Activated CD8-positive, alpha-beta memory T cell treated with anti-CD3 and anti-CD28 coated beads for 36 hours (primary cell): ENCODE data around the gene CCDC81. TPM values are rescaled to one million over a fixed set of nuclear protein-coding genes. Genes with fewer than 3 reads are reported as not detected.
"Not testable (repeated sequence)": the region's sequence is repeated elsewhere in the genome, so short reads cannot be mapped to it uniquely, and the experiment has no call there.

Experiments used
- CTCF ChIA-PET: fragments of 350-600 bp; sonication (Branson Sonifier 250); formaldehyde crosslinking; loops from one replicate; lab custom pipeline; 2021; ENCODE audit warnings: antibody characterized with exemption; lab: Charles Lee
- POLR2A ChIA-PET: fragments of 350-600 bp; sonication (Branson Sonifier 250); formaldehyde crosslinking; loops from one replicate; lab custom pipeline; 2021; ENCODE audit warnings: antibody characterized with exemption; lab: Charles Lee
- total RNA-seq, 2 experiments: library from RNA; stranded (reverse); gene quantifications; one replicate each; pipeline ENCODE4 v1.2.3, GENCODE V29; 2021

Gene CCDC81
- total RNA-seq, 2 experiments from 2014 or later: 0.13 to 0.32 TPM

DNA sequence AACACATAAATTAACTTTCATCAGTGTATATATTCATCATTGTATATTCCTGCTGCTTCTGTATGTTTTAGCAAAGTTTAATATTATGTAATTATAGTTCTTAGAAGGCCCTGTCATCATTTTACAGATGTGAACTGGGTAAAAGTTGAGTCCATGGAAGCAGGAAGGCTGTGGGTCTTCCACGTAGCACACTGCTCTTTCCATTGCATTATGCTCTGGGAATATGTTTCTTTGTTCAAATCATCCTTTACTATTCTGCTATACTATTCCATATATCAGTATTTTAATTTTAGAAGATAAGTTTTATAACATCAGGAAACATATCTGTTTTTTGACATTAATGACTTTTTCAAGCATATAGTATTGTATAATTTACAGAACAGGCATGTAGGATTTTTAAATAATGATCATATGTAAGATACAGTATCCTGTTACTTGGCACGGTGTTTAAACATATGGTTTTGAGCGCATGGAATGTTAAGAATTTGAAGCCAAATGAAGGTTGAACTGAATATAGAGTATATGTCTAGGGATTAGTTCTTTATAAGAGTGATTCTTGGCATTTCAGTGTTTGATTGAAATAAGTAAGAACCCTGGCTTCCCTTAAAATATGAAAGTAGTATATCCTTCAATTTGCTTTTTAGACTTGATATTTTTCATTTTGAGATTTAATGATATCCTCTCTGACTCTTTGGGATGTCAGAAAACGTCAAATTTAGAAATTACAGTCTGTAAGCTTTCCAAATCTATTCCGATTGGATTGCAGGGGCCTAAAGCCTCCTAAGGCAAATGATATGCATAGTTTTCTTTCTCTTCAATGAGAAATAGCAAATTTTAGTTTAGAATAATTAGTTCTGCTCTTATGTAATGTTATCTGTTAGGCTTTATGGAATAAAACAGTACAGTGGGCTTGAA lies 8.6 kb downstream of the CCDC81 start:
- CTCF ChIA-PET: no interaction called here
- POLR2A ChIA-PET: no interaction called here

DNA sequence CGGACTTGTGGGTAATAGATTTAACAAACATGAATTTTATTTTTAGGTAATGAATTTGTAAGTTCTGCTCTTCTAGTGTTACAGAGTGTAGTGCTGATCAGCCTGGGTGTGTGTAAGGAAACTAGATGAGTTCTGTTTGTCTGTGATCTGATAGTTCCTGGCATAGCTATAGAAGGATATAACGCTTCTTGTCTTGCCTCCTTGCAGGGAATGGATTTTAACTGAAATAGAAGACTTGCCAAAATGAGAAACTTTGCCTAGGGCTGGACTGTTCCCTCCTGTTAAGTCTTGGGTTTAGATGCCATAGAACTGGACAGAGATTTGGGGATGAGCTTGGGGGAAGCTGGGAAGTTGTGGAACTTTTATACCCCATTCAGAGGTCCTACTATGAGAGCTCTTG lies 11.6 kb downstream of the CCDC81 start:
- ChIA-PET POLR2A (no interaction called here), CTCF (no interaction called here)

DNA sequence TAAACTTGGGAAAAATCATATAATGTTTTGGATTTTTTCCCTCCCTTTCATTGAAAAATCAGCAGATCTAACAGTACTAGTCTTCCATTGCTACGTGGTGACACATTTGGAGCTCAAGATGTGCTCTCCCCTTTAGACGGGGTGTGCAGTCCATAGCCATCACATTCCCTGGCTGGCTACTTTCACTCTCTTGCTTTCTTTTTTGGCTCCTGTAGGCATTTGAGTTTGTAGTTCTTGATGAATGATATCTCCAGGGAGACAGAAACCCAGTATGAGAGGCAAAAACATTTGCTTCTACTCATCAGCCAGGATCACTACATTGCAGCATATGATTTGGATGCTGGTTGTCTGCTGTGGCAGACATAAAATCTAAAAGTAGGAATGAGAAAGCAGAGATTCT lies 12.1 kb downstream of the CCDC81 start:
- CTCF ChIA-PET: no interaction called here

DNA sequence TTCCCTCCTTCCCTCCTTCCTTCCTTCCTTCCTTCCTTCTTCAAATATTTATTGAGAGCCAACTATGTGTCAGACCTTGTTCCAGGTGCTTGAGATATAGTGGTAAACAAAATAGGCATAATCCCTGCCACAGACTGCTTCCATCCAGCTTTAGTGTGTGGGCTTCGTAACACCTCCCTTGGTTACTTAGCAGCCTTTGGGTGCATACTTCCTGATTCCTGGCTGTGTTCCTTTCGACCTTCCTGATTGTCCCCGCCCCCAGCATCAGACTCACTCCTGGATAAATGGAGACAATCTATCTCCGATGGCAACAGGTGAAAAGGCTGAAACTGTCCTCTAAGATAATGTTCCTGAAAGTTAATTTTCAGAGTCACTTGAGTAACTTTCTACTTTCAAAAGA lies 13.5 kb downstream of the CCDC81 start:
- POLR2A ChIA-PET: no interaction called here
- CTCF ChIA-PET: no interaction called here

More for the DNA sequence above, 12.1 kb downstream of the CCDC81 start:
- POLR2A ChIA-PET: no interaction called here

DNA sequence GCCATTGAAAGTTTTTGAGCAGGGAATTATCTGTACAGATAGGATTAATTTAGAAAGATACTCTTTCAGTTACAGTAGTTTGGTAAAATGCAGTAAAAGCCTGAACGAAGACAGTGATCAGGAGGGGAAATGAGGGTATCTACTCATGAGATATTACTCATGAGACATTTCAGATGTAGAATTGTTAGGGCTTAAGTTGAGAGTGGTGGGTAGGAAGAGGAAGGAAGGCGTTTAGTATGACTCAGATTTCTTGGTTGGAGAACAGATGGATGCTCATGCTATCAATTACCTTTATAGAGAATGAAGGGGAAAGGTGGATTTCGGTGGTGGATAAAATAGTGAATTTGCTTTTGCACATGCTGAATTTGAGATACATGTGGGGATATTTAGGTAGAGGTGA lies 15.8 kb downstream of the CCDC81 start:
- POLR2A ChIA-PET: no interaction called here
- CTCF ChIA-PET: no interaction called here

DNA sequence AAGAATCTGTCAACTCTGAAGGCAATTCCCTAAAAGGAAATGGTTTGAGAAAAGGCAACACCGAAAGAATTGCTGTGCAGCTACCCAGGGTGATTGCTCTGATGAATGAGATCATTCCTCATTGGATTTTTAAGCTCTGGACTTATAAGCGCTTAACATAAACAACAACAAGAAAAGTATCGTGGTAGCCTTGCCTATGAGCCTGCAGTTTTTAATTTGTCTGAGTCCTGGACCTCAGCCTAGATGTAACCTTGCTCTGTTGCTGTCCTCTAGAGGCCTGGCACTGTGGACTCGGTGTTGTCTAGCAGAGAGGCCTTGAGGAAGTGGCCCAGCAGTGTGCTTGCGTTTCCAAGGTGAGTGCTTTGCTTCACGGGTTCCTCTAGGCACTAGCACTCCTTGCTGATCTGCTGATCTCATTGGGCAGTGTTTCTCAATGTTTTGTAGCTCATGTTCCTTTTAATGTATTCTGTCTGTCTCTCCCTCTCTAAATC lies 20.4 kb downstream of the CCDC81 start:
- ChIA-PET CTCF (no interaction called here), POLR2A (no interaction called here)

DNA sequence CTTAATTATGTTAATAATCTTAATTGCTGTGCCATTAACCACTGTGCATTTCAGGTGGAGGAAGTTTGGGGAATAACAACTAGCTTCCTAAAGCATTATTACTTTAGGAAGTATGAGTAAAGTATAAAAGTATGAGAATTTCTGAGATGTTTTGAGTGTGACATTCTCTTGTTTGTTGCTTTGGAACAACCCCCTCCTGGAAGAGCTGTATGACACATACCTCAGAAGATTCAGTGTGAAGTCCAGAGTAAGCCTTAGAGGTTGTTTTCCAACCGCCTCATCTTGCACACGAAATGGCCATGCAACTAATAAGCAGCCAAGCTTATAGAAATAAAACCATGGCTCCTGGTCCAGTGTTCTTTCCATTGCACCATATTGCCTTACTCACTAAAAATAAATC lies 21.7 kb downstream of the CCDC81 start:
- POLR2A ChIA-PET: no interaction called here
- CTCF ChIA-PET: no interaction called here

DNA sequence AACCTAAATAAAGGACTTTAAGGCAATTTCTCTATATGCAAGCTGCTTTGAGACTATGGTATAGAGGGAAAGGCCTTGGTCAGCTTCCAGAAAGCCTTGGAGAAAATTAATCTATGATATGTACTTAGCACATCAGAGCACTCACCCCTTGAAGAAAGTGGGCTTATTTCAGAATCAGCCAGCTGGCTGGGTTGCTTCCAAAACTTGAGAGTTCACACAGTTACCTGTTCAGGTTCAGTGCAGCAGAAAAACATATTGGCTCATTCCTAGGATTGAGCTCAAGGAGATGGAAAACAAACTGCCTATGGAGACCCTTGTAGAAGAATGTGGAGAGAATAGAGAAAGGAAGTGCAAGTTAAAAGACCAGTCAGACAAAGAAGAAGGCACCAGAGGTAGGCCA lies 22.7 kb downstream of the CCDC81 start:
- ChIA-PET CTCF (no interaction called here), POLR2A (no interaction called here)

DNA sequence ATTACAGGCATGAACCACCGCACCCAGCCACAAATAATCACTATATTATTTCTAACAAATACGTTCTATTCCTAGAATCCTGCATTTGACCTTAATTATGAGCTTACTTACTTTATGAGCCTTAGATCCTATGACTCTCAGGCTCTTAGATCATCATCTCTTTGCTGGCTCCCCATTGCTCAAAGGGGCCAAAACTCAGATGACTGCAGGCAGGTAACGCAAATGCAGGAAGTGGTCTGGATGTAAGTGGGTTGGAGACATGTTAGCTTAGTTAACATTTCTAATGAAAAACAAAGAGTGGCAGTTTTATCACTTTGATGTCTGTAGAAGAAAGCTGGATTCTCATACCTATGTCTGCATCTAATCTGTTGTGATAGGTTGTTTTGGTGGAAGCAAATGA lies 23.4 kb downstream of the CCDC81 start:
- ChIA-PET POLR2A (no interaction called here), CTCF (no interaction called here)

DNA sequence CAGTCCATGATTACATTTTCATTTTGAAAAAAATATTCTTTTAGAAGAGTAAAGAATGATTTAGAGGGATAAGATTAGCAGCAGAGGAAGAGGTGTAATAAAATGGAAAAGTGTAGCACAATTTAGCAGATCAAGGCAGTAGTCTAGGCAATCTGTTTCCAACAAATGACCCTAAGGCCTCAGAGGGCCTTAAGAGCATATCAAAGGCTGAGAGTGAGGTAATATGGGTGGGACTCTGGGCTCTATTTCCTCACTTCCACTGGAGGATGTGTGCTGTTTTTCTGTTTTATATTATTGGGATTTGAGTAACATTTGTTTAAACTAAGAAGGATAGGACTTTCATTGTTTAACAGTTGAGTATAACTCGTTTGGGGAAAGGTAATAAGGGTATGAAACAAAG lies 28.8 kb downstream of the CCDC81 start:
- ChIA-PET CTCF (no interaction called here), POLR2A (interaction anchor here (0.5 kb wide), 1 partner anchor 438 kb away, joined by 3 read pairs; no protein-coding TSS in a partner anchor)

DNA sequence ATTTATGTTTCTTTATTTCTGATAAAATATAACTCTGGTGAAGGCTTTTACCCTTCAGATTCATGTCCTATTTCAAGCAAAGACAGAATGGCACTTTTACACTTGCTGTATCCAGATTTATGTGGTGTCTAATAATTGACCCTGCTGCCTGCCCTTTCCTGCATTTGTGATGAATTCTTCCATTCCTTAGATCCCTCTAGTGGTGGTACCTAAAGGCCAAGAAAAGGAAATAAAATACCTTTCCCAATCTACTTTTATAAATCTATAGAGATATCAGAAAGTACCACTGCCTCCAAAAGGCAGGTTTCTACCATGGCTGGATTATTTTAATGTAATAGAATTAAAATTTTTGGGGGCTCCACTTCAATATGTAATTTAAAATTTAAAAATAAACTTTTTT lies 34.2 kb downstream of the CCDC81 start:
- CTCF ChIA-PET: no interaction called here
- POLR2A ChIA-PET: no interaction called here

DNA sequence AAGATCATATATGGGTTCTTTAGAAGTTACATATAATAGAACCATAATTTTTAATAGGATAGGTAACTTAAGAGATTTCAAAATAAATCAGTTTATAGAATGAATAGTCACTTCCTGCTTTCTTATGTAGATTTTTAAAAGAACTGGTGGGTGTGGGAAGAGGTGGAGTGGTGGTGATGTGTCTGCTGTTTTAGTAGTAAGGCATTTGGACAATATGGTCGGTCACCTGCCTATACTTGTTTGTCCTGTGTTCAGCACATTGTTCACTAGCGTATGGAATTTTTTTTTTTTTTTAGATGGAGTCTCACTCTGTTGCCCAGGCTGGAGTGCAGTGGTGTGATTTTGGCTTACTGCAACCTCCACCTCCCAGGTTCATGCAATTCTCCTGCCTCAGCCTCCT lies 39.3 kb downstream of the CCDC81 start:
- POLR2A ChIA-PET: no interaction called here
- CTCF ChIA-PET: no interaction called here

DNA sequence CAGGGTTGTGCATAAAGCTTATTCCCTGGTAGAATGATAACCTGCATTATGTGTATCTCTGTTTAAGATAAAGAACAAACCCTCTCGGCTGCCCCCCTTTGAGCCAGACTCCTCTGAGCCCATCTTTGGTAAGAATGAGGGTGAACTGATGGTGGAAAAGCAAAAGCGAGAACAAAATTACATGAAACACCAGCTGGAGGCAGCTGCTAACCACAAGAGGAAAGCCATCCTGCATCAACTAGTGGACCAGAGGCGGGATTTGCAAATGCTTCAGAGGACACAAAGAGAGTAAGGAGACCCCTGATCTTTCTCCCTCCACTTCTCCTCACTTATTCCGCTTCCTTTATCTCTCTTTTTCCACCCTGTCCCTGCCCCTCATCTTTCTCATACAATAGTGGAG lies 40.3 kb downstream of the CCDC81 start:
- ChIA-PET POLR2A (no interaction called here), CTCF (interaction anchor here (0.6 kb wide), 1 partner anchor 124 kb away, joined by 3 read pairs; no protein-coding TSS in a partner anchor)

DNA sequence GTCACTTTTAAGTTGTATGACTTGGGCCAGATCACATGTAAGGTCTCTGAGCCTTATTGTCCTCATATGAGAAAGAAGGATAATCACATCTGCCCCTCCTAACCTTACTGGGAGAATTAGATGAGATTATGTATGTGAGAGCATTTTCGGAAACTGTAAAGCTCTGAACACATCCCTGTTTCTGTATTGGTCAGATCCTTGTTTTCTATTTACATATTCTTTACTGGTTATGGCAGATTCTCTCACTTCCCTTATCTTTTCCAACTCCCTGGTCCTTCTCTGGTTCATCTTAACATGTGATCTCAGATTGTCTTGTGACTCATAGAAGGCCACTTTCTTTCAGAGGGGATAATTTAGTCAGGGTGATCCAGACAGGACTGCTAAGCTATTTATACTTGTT lies 41.8 kb downstream of the CCDC81 start:
- CTCF ChIA-PET: interaction anchor here (0.6 kb wide), 1 partner anchor 567 kb away, joined by 3 read pairs; no protein-coding TSS in a partner anchor
- POLR2A ChIA-PET: no interaction called here

DNA sequence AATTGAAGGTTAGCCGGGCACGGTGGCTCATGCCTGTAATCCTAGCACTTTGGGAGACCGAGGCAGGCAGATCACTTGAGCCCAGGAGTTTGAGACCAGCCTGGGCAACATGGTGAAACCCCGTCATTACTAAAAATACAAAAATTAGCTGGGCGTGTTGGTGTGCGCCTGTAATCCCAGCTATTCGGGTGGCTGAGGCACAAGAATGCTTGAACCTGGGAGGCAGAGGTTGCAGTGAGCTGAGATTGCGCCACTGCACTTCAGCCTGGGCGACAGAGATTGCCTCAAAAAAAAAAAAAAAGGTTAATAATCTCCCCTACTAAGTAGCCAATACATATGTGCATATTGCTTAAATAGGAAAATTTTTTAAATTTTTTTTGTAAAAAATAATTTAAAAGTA lies 42.3 kb downstream of the CCDC81 start:
- CTCF ChIA-PET: interaction anchor here (0.6 kb wide), 1 partner anchor 567 kb away, joined by 3 read pairs; no protein-coding TSS in a partner anchor
- POLR2A ChIA-PET: not testable (repeated sequence)

DNA sequence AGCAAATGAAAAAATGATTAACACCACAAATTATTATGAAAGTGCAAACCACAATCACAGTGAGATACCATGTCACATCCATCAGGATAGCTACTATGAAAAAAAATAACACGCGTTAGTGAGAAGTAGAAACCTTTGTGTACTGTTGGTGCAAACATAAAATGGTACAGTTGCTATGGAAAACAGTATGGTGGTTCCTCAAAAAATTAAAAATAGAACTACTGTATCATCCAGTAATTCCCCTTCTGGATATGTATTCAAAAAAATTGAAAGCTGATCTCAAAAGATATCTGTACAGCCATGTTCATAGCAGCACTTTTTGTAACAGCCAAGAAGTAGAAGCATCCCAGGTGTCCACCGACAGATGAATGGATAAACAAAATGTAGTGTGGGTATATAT lies 43.4 kb downstream of the CCDC81 start:
- POLR2A ChIA-PET: no interaction called here
- CTCF ChIA-PET: interaction anchor here (0.7 to 1.9 kb wide), 2 partner anchors 394 to 563 kb away, joined by 5 to 6 read pairs; partner anchors contain the start of gene CCDC83

DNA sequence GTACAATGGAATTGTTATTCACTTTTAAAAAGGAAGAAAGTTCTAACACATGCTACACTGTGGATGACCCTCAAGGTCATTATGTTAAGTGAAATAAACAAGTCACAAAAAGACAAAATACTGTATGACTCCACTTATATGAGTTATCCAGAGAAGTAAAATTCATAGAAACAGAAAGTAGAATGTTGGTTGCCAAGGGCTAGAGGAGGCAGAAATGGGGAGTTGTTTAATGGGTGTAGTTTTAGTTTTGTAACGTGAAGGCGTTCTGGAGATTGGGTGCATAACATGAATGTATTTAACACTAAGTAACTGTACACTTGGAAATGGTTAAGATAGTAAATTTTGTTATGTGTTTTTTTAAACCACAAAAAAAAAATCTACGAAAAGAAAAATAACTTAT lies 43.8 kb downstream of the CCDC81 start:
- CTCF ChIA-PET: interaction anchor here (0.5 to 1.9 kb wide), 3 partner anchors 552 to 564 kb away, joined by 3 to 6 read pairs (median 3); partner anchors contain the start of gene CCDC83
- POLR2A ChIA-PET: no interaction called here

DNA sequence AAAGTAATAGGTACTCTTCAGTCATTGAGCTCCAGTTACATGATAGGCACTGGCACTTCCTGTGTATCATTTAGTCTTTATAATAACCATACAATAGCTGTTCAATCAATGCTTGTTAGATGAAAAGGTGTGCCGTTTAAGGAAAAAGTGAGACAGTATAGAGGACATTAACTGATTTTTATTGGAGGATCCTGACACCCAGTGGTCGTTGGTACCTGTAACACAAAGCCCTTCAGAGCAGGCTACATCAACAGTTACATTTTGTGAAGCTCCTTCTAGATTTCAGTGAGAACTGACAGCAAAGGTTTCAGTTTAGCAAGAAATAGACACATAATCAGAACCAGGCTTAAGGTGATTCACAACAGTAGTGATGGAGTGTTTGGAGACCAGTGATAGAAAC lies 44.2 kb downstream of the CCDC81 start:
- ChIA-PET POLR2A (no interaction called here), CTCF (interaction anchor here (0.5 to 1.9 kb wide), 4 partner anchors 552 to 750 kb away, joined by 3 to 6 read pairs (median 3); partner anchors contain the start of gene CCDC83)

DNA sequence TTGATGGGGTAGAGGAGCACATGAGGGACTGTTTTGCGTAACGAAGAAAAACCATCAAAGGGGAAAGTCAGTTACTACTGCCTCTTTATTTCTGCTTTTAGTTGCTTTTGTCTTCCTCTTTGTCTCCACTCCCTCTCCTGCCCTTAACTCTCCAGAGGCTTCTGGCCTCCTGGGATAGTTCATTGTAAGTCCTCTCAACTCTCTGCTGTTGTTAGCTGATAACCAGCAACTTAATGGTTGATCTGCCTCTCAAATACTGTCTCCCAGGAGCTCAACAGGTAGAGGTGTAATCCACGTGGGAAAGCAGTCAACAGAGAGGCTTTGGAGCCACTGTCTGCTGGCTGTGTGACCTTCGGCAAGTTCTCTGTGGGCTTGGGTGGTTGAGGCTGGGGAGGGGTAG lies 47.3 kb downstream of the CCDC81 start:
- CTCF ChIA-PET: no interaction called here
- POLR2A ChIA-PET: no interaction called here

DNA sequence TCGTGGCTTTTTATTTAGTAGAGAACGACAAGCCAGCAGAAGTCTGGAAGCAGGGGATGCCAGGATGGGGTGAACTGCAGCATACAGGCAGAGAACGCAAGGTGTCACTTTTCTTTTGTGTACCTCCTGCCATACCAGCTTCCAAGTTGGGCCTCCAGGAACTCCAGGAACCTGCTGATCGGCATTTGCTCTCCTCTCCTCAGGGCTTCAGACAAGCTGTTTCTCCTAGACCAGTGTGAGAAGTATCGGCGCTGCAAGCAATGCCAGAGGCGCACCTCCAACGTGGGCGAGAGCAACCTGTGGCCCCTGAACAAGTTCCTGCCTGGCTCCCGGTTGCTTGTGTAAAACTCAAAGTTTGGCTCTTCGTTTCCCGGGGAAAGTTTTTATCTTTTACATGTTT lies 47.7 kb downstream of the CCDC81 start:
- CTCF ChIA-PET: no interaction called here
- POLR2A ChIA-PET: no interaction called here

DNA sequence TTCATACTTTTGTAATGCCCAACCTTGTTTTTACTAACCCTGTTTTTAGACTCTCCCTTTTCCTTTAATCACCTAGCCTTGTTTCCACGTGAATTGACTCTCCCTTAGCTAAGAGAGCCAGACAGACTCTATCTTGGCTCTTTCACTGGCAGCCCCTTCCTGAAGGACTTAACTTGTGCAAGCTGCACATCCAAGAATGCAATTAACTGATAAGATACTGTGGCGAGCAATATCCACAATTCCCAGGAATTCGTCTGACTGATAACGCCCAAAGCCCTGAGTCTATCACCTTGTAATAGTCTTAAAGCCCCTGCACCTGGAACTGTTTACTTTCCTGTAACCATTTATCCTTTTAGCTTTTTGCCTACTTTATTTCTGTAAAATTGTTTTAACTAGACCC lies 48.8 kb downstream of the CCDC81 start:
- POLR2A ChIA-PET, CTCF ChIA-PET: not testable (repeated sequence)
